HFF-Myc (cell line): Measurements from ENCODE around the gene TSPAN14.
"Not testable (repeated sequence)": the region's sequence is repeated elsewhere in the genome, so short reads cannot be mapped to it uniquely, and the experiment has no call there.

Source experiments
- DNase-seq: peaks from one replicate; pipeline ENCODE4 v3.0.0-alpha.2; 2011; ENCODE audit warnings: low read depth; ENCODE audit errors: extremely low read depth
- H3K4me3 ChIP-seq: replicated peaks from 2 replicates; pipeline ENCODE4 v1.5.1; 2011; ENCODE audit warnings: low read depth, mild to moderate bottlenecking, control low read depth, low read length
- TF ChIP-seq, protein P1 (sequence below): IDR thresholded peaks from 2 replicates; pipeline ENCODE4 v1.5.1; 2012; ENCODE audit warnings: mild to moderate bottlenecking, low read depth, low read length, control low read depth; ENCODE audit errors: missing control alignments

The TSPAN14 gene

DNA sequence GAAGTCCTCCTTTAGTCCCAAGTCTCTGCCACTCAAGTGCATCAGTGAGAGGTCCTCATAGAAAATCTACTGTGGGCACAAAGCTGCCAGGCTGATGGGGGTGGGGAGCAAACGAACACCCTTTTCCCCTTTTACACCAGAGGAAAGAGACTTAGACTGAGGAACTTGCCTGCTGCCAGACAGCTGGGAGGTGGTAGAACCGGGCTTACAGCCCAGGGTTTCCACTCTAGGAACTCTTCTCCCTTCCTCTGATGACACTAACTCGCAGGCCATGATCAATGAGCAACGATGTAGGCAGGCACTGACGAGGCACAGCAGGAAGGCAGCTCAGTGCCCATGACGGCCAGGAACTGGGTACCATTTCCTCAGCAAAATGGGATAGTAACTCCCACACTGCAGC lies 72.6 kb downstream of the TSPAN14 start:
- no peak overlapping the region for H3K4me3 ChIP-seq
- DNase-seq = no peak
- TF ChIP-seq, protein P1, sequence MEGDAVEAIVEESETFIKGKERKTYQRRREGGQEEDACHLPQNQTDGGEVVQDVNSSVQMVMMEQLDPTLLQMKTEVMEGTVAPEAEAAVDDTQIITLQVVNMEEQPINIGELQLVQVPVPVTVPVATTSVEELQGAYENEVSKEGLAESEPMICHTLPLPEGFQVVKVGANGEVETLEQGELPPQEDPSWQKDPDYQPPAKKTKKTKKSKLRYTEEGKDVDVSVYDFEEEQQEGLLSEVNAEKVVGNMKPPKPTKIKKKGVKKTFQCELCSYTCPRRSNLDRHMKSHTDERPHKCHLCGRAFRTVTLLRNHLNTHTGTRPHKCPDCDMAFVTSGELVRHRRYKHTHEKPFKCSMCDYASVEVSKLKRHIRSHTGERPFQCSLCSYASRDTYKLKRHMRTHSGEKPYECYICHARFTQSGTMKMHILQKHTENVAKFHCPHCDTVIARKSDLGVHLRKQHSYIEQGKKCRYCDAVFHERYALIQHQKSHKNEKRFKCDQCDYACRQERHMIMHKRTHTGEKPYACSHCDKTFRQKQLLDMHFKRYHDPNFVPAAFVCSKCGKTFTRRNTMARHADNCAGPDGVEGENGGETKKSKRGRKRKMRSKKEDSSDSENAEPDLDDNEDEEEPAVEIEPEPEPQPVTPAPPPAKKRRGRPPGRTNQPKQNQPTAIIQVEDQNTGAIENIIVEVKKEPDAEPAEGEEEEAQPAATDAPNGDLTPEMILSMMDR = no peak

DNA sequence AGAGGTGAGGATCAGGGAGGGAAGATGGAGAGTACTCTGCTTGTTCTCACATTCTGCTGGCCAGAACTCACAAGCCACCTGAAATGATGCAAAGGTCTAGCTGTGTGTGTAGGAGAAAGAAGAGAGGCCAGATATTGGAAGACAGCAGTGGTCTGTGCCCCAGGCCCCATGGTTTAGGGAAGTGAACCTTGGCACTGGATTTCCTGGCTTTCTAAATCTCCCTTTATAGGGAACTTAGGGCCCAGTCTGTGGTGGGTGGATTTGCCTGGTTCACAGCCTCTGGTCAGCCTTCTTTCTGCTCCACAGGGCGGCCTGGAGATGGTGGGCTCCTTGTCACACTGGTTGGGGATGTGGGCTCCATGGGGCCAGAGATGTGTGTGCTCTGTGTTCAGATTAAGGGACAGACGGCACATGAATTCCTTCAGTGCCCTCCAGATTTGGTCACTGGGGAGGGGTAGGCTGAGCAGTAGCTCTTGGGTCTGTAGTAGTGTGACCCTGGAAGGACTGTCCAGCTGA lies 74.1 kb downstream of the TSPAN14 start:
- TF ChIP-seq, protein P1 = no peak

DNA sequence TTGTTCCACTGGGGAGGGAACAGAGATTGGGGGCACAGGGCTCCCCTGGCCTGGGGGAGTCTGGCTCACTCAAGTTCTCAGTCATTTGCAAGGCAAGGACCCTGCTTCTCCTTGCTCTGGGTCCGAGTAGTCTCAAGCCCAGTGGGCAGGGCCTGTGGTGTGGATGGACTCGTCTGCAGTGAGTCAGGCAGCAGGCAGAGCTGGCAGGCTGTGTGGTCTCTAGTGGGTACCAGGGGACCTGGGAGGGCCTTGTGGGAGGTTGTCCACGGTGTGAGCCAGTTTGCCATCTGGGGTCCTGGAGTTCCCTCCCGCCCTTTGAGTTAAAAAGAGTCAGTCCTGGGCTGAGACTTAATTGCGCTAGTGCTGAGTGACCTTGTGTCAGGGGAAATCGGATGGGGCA lies 74.8 kb downstream of the TSPAN14 start:
- TF ChIP-seq, protein P1 = no peak
- no peak for DNase-seq

More for the DNA sequence above, 74.1 kb downstream of the TSPAN14 start:
- no peak overlapping the region for H3K4me3 ChIP-seq
- no peak for DNase-seq

DNA sequence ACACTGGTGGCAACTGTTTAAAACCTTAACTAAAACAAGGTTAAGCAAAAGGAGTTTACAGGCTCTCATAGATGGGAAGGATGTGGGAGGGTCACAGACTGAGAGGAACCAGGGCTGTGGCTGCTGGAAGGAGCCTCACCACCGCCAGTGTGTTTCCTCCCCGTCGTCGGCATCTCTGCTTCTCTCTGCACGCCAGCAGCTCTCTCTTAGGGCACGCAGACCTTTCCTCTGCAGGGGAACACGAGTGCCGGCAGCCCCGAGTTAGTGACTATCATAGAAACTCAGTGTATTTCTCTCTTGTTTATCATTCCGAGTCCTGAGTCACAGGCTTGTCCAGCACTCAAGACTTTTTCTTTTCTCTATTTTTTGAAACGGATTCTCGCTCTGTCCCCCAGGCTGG lies 75.5 kb downstream of the TSPAN14 start:
- TF ChIP-seq, protein P1 = no peak
- no peak overlapping the region for H3K4me3 ChIP-seq
- no peak for DNase-seq

More for the DNA sequence above, 74.8 kb downstream of the TSPAN14 start:
- H3K4me3 ChIP-seq = no peak overlapping the region

DNA sequence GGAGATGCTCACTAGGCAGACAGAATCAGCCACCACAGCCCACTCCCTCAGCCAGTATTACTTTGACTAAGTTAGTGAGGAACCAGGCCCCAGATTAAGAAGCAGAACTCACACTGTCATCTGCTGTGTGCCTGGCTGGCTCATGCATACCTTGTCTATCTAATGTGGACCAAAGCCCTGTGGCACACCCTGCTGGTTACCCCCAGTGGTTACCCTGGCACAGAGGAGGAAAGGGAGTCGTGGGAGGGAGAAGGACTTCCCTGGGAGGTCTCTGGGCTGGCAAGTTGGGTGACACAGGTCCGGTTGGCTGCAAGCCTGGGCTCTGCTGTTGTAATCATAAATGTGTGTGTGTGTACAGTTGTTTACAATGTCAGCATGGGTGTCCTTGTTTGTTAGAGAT lies 76.1 kb downstream of the TSPAN14 start:
- TF ChIP-seq, protein P1 = peak; percentile 37
- H3K4me3 ChIP-seq = no peak overlapping the region
- DNase-seq = no peak

DNA sequence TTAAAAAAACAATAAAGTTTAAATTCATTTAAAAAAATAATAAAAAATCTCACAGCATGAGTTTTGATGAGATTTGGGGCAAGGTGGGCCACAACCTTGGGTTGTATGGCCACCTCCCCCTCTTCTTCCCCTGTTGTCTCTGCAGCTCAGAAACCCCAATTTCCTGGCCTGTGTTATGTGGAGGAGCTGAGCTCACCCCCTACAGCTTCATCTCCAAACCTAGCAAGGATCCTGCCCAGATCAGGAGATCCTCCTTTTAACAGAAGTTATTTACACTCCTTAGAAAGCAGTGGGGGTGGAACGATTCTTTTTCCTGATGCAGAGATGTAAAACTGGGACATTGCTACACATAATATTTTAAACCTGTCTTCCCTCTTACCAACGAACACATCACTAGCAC lies 76.7 kb downstream of the TSPAN14 start:
- TF ChIP-seq, protein P1 = no peak
- no peak overlapping the region for H3K4me3 ChIP-seq
- DNase-seq = no peak

DNA sequence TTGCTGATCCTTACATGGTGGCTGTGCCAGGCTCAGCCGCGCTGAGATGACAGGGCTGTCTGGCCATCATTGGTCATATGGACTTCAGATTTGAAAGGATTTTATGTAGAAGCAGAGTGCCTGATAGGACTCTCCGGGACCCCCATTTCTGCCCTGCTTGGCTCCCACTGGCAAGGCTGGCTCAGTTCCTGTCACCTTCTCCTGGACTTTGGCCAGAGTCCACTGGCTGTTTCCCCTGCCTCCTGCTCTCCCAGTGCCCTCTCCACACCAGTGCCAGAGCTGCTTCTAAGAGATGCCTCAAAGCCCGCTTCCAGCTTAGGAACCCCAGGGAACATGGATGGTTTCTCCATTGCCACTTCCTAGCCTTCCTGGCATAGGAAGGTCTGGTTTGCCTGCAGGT lies 78.5 kb downstream of the TSPAN14 start:
- TF ChIP-seq, protein P1 = no peak
- no peak for DNase-seq
- no peak overlapping the region for H3K4me3 ChIP-seq

DNA sequence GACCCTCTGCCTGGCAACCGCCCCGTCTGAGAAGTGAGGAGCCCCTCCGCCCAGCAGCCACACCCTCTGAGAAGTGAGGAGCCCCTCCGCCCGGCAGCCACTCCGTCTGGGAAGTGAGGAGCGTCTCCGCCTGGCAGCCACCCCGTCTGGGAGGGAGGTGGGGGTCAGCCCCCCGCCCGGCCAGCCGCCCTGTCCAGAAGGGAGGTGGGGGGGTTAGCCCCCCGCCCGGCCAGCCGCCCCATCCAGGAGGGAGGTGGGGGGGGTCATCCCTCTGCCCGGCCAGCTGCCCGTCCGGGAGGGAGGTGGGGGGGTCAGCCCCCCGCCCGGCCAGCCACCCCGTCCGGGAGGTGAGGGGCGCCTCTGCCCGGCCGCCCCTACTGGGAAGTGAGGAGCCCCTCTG lies 79.9 kb downstream of the TSPAN14 start:
- H3K4me3 ChIP-seq, DNase-seq: not testable (repeated sequence)

DNA sequence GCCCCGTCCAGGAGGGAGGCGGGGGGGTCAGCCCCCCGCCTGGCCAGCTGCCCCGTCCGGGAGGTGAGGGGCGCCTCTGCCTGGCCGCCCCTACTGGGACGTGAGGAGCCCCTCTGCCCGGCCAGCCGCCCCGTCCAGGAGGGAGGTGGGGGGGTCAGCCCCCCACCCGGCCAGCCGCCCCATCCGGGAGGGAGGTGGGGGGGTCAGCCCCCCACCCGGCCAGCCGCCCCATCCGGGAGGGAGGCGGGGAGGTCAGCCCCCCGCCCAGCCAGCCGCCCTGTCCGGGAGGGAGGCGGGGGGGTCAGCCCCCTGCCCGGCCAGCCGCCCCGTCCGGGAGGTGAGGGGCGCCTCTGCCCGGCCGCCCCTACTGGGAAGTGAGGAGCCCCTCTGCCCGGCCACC lies 80.5 kb downstream of the TSPAN14 start:
- not testable (repeated sequence) for DNase-seq, H3K4me3 ChIP-seq
